Pancreas (tissue), 10 donors: Measurements from ENCODE around the gene NDUFA7. TPM values are rescaled to one million over a fixed set of nuclear protein-coding genes. Genes with fewer than 3 reads are reported as not detected.

Experiments
- ATAC-seq, 4 donors: fragments of 200-7000 bp; cut with Tn5 transposase; one replicate each; pipeline versions ENCODE4 v1.8.0 to v1.9.1; 2020; ENCODE audit warnings: mild to moderate bottlenecking in 4 of 4, moderate library complexity in 4 of 4
- DNase-seq, 6 donors: peaks; one replicate each; pipeline ENCODE4 v3.0.0-alpha.2; 2020
- FAIRE-seq: peaks from 2 replicates; lab custom pipeline; 2012; peaks lifted over from hg19 to GRCh38; lab: Jason Lieb, UNC
- H3K27ac ChIP-seq, 4 donors: fragments of 200-600 bp; sonication (generic); 1 replicate in 3 of 4; 2 replicates in 1 of 4; pipeline versions ENCODE4 v1.5.0 to v1.8.0; 2020
- H3K27me3 ChIP-seq, 4 donors: fragments of 200-600 bp; one replicate each; pipeline ENCODE4 v1.8.0; 2021
- H3K36me3 ChIP-seq, 3 donors: fragments of 200-600 bp; sonication (generic) in 1 of 3; one replicate each; pipeline versions ENCODE4 v1.5.0 to v1.8.0; 2020 to 2021
- H3K4me1 ChIP-seq, 3 donors: fragments of 200-600 bp; one replicate each; pipeline ENCODE4 v1.8.0; 2021
- H3K4me3 ChIP-seq, 4 donors: fragments of 200-600 bp; sonication (generic) in 2 of 4; one replicate each; pipeline versions ENCODE4 v1.5.0 to v1.8.0; 2020 to 2021
- H3K9me3 ChIP-seq, 4 donors: fragments of 200-600 bp; one replicate each; pipeline ENCODE4 v1.8.0; 2021
- CTCF ChIP-seq, 4 donors: fragments of 200-600 bp; sonication (generic) in 3 of 4; IDR thresholded peaks; one replicate each; pipeline versions ENCODE4 v1.5.0 to v1.8.0; 2021; ENCODE audit warnings: antibody characterized with exemption in 4 of 4
- WGBS, 2 donors: extraction: QIAGEN DNeasy Blood & Tissue Kit; methylation state at CpG; one replicate each; pipeline ENCODE4 v1.1.7; 2013; 5-methylcytosine and 5-hydroxymethylcytosine counted together
- intact Hi-C, 3 donors: fragments of 100-400 bp; cut with DNase I; formaldehyde crosslinking; loops; one replicate each; pipeline versions ENCODE4 v1.11.1 to v1.14.2; 2022
- polyA plus RNA-seq, 2 donors: library from polyadenylated mRNA; stranded (reverse); fragments of 200-250 nt; gene quantifications; one replicate each; pipeline ENCODE4 v1.2.3, GENCODE V29; 2013
- total RNA-seq, 6 donors: library from RNA; stranded (reverse); fragmentation: NEBNext Ultra II Directional in 4 of 6; extraction: Animal tissue kit (Norgen Biotek cat#: 25700) in 4 of 6; gene quantifications; one replicate each; pipeline versions ENCODE4 v1.2.1 to v1.2.4, GENCODE V29; 2021 to 2023
- donor health status: healthy with polysubstance abuse.
- donor health status: DM: no; HTN: no; CAD: no; lungs with moderate emphysema.
- donor health status: DM: no; HTN: no; CAD: no.
- donor health status: control.
- donor health status: control.
- donor health status: Bipolar disorder and iron deficiency.
- donor health status: DM: yes; HTN: yes; CAD: no.
- donor health status: DM: no; HTN: no; CAD: no.
- donor health status: DM: no; HTN: no; CAD: no.
- donor health status: DM: yes; HTN: yes; CAD: no.

The NDUFA7 gene
- total and polyA plus RNA-seq, 8 donors = 7.7 to 81.2 (median 13.4) TPM

DNA sequence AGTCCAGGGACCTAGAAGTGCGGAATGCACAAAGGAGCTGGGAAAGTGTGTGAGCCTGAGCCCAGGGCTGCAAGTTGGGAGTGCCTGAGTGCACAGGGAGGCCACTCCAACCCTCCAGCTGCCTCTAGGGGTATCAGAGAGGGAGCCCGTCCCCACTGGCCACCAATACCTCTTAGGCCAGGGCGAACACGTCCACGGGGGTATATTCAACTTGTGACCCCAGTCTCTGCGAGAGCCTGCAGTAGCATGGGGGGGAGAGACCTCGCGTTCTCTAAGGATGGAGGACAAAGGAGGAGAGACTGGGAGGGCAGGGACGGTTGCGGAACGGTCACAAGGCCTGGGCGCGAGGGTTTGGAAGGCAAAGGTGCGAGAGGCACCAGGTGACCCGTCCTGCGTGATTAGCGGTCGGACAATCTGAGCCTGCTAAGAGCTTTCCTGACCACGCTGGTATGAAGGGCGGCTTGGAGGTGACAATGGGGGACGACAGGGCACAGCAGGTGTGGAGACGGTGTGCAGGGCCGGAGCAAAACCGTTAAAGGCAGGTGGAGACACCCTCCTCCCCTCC, 13.7 kb downstream of the NDUFA7 start:
- Histone ChIP-seq H3K4me1 (peaks cover 0 to 6% (median 0%) of the 10 kb centered on the region in 3 donors), H3K4me3 (peak overlapping the region; percentile 51 to 73 (median 54)), H3K9me3 (no peaks in the 10 kb centered on the region), H3K36me3 (peaks cover 0 to 8% (median 0%) of the 10 kb centered on the region in 3 donors), H3K27ac (peak overlapping the region in 1 of 4 donors; percentile 54), H3K27me3 (no peaks in the 10 kb centered on the region)
- ATAC-seq = peak; percentile 1 to 24 (median 5)
- 9 to 10% methylated on average over 23 to 24 of the region's 24 CpGs for WGBS, 2 donors
- intact Hi-C loops = no loop called here
- no peak for FAIRE-seq
- peak in 1 of 6 donors; percentile 49 for DNase-seq
- no peak for TF ChIP-seq CTCF (IDR thresholded peaks at IDR 0.05)

DNA sequence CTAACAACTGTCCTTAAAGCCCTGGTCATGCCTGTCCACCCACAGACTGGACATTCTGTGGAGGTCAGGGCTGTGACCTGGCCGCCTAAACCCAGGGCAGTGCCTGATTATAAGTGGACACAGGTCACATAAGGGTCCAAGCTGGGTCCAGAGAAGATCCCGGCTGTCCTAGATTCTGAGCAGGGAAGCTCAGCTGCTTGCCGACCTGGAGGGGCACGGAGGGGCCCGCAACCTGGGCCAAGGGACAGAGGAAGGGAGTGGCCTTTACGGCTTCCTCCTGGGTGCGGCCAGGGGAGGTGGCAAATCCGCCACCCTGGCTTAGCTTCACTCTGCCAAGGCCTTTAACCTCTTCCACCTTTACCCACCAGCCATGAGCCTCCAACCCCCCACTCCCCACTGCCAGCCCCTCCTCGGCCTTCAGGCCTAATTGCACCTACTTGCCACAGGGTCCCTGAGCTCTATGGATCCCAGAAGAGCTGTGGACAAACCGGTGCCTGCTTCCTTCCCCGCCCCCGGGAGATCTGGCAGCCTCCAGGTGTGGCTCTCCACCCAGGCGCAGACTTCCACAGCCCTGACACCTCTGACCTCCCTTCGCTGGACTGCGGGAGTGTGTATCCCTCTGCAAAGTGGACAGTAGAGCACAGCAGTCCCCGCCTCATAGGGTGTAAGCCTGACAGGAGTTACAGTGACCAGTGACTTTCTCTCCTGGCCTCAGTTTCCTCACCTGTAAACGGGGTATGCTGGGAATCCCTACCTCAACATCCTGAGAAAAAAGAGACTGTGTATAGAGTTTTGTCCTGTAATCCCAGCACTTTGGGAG, 14.7 kb downstream of the NDUFA7 start:
- no peaks in the 10 kb centered on the region for H3K27me3 ChIP-seq
- TF ChIP-seq CTCF (IDR thresholded peaks at IDR 0.05) = no peak
- H3K4me3 ChIP-seq = no peak overlapping the region
- H3K9me3 ChIP-seq = no peaks in the 10 kb centered on the region
- no peak for FAIRE-seq
- peaks cover 0 to 6% (median 0%) of the 10 kb centered on the region in 3 donors for H3K4me1 ChIP-seq
- intact Hi-C loops = no loop called here
- H3K27ac ChIP-seq = no peak overlapping the region
- no peak for ATAC-seq
- peaks cover 0 to 8% (median 0%) of the 10 kb centered on the region in 3 donors for H3K36me3 ChIP-seq
- peak in 5 of 6 donors; percentile 1 to 60 (median 11) for DNase-seq
- 78 to 81% methylated on average over 14 to 17 of the region's 17 CpGs for WGBS, 2 donors

GRCh38 chr19:8305798-8306197, 15.4 kb downstream of the NDUFA7 start:
- ATAC-seq (no peak), DNase-seq (peak in 4 of 6 donors; percentile 1 to 21 (median 11)), FAIRE-seq (no peak)
- no peak for TF ChIP-seq CTCF (IDR thresholded peaks at IDR 0.05)
- intact Hi-C loops = no loop called here
- Histone ChIP-seq H3K27ac (no peak overlapping the region), H3K36me3 (peaks cover 0 to 5% (median 0%) of the 10 kb centered on the region in 3 donors), H3K4me3 (no peak overlapping the region), H3K27me3 (no peaks in the 10 kb centered on the region), H3K4me1 (peaks cover 0 to 6% (median 0%) of the 10 kb centered on the region in 3 donors), H3K9me3 (no peaks in the 10 kb centered on the region)
- WGBS, 2 donors = 73 to 89% methylated on average over 4 of the region's 4 CpGs

GRCh38 chr19:8304841-8305621, 16.1 kb downstream of the NDUFA7 start:
- H3K4me1 ChIP-seq = peaks cover 0 to 6% (median 0%) of the 10 kb centered on the region in 3 donors
- H3K4me3 ChIP-seq = no peak overlapping the region
- no peaks in the 10 kb centered on the region for H3K27me3 ChIP-seq
- no peak for TF ChIP-seq CTCF (IDR thresholded peaks at IDR 0.05)
- WGBS, 2 donors = 84 to 85% methylated on average over 33 of the region's 33 CpGs
- no peaks in the 10 kb centered on the region for H3K36me3 ChIP-seq
- no peak overlapping the region for H3K27ac ChIP-seq
- H3K9me3 ChIP-seq = no peaks in the 10 kb centered on the region
- no peak for ATAC-seq
- intact Hi-C loops = loop anchor here in 1 of 3 donors (5.0 kb wide), 1 partner anchor 48 kb away; no protein-coding TSS in a partner anchor
- peak; percentile 0 to 62 (median 37) for DNase-seq
- no peak for FAIRE-seq
